ENCODE measurements around the gene EFCAB6.

Gene EFCAB6

DNA sequence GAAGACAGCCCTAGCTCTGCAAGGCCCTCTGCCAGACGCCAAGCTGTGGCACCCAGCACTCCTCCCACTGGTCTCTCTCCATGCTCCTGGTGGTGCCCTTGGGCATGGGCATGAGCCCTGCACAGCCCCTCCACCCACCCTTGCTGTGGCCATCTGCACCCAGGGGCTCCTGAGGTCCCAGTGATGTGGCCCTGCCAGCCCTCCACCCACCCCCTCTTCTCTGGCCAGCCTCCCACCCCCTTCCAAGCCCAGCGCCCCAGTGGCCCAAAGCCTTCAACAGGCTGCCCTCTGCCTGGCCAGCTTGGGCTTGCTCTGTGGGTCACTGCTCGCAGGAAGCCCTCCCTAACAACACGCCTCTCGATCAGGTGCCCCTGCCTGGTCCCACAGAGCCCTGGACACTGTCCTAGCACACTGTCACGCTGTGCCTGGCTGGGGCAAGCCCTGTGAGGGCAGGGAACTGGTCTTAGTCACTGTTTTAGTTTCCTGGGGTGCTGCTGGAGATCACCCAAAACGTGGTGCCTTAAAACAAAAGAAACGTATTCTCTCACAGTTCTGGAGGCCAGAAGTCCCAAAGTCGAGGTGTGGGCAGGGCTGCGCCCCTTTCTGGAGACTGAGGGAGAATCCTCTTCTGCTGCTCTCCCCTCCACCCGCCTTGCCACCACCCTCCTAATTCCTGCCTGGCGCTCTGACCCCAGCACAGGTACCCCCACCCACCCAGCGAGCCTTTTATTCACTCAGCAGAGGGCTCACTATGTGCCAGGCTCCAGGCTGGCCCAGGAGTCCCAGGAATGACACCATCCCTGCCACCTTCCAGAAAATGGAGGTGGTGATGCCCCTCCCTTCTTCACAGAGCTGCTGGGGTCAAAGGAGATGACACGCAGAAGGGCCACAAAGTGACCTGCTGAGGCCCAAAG, 35.5 kb upstream of the EFCAB6 start:
- DNase-seq = no peak

DNA sequence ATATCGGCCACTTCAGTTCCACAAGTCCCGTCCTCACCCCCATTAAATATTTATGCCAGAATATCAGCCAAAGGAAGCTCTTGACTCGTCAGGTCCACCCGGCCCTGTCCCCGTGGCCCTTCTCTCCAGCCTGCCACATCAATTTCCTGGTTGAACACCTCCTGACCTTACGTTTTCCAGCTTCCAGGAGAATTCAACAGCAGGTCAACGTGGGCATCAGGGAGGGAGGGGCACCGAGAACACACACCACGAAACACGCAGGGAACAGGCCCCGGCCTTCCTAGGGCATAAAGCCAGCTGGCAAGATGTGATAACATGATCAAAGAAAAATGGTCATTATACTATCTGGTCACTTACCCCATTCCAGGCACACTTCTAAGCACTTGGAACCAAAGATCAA, 34.9 kb upstream of the EFCAB6 start:
- no peak for DNase-seq

DNA sequence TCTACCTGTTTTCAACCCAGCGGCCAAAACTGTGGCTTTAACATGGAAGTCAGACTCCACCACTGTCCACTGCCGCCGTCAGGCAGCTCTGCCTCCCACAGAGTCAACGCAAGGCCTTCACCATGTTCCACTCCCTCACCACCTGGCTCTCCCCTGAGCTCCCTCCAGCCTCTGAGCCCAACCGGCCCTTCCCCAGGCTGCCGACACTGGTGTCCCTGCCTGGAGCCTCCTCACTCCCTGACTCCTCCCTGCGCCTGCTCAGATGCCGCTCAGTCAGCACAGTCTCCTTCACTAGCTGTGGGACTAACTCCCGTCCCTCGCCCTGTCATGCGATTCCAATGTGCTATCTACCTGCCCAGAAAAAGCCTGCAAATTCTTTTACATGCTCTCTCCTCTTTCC, 33.9 kb upstream of the EFCAB6 start:
- DNase-seq = no peak

DNA sequence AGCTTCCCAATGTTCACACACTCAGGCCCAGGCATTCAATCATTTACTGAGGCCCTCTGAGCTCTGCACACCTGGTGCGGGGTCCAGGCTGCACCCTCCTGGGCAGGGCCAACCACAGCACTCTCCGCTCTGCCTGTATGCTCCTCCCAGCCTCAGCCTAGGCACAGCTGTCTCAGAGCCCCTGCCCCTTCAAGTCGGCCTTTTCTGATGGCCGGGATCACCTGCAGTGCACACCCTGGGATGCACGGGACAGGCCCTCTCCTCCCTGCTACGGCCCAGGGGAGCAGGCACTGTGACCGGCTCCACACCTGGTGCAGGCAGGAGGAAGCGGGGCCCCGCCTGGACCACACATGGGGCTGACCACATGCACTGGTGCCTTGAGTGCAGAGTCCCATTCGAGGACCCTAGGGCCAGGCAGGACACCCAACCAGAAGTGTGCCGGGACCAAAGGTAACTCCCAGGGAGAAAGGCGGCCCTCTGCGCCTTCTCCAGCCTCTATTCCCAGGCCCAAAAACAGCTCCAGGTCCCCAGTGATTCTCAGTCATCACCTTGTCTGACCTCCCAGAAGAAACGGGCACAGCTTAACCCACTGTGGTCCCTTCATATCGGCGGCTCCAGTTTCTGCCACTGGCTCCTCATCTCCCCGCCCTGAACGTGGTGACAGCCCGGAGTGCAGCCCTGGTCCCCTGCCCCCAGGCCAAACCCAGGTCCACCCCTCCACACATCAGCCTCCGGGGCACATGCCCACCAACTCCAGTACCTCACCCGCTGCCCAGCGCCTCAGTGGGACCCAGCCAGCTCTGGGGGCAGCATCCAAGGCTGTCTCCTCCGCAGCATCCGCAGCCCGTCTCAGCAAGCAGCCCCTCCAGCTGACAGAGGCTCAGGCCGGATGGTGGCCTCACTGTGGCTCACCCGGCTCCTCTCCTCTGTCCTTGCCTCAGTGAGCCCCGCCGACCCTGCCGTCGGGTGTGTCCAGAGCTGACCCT, 32.7 kb upstream of the EFCAB6 start:
- DNase-seq = no peak

DNA sequence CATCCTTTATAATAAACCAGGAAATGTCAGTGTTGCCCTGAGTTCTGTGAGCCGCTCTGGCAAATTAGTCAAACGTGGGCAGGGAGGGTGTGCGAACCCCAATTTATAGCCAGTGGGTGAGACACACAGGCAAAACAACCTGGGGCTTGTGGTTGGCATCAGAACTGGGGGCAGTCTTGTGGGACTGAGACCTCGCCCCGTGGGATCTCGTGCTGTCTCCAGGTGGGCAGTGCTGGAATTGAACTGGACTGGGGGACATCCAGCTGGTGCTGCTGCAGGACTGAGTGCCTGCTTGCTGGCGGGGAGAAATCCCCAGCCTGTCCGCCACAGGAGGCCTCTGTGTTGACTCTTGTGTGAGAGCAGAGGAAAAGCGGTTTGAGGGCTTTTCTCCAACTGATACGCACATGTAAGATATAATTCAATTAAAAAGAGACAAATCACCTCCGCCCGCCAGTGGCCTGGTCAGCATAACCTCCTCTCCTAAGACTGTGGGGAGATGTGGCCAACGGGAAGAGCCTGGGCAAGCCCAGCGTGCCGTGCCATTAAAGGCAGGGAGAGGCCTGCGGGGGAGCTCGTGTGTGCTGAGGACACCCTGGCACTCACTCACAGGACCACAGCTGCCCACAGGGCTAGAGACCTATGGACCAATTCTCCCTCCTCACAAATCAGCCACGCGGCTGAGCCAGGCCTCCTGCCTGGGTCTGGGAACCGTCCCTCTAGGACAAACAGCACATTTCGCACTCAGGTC, 31.9 kb upstream of the EFCAB6 start:
- no peak for DNase-seq

DNA sequence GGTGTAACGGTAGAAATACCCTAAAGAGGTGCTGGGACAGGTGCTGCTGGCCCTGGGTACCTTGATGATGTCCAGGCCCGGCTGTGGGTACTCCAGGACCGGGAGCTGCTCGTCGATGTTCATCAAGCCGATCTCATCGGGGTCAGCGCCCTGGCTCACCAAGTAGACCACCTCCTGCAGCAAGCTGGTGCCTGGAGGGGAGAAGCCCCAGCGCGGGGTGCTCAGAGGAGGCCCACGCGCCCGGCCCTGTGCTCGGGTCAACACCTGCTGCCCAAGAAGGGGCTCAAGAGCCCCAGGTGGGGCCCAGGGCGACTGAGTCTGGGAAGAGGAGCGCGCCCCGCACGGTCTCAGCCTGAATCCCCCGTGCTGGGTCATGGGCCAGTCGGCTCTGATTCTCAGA, 29.6 kb upstream of the EFCAB6 start:
- DNase-seq = no peak

DNA sequence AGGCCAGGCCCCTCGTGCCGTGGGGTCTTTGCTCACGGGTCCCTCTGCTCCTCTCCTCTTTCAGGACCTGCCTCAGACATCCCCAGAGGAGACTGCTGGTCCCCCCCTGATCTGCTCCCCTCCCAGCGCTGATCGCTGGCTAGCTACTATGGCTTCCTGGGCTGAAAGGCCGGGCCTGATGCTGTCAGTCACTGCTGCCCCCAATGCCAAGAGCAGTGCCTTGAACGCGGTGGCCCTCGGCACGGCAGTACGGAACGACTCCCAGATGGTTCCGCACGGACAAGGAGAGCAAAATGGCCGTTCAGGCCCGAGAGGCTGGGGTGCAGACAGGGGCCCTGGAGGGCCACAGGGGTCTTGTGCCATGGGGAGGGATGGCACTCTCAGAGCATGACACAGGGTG, 28.7 kb upstream of the EFCAB6 start:
- DNase-seq = no peak

DNA sequence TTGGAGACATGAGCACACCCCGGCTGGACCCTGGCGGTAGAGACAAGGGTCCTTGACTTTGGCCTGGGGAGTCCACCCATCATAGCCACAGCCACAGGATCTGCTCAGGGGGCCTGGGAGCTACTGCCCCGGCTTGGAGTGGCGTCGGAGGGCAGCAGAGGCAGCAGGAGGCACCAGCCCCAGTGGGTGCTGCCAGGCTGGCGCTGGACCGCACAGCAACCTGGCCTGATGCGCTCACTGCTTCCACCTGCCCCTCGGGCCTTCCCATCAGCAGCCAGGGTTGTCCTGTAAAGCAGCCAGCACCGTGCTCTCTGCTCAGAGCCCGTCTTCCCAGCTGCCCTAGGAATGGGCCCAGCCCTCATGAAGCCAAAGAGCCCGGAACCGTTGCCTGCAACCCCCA, 28.3 kb upstream of the EFCAB6 start:
- DNase-seq = no peak

DNA sequence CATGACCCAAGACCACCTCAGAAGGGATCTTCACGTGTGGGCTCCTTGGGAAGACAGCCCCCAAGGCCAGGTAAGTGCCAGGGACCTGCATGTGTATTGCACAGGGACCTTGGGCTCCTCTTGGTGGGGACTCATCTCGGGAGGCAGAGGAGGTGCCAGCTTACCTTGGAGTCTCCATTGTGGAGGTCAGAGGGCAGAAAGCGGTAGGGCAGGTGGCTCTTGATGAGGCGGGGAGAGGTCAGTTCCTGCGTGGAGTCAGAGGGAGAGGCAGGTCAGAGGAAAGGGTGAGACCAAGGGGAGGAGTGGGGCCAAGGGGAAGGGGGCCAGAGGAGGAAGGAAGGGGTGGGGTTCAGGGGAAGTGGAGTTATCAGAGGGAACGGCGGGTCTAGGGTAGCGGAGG, 27.7 kb upstream of the EFCAB6 start:
- no peak for DNase-seq

DNA sequence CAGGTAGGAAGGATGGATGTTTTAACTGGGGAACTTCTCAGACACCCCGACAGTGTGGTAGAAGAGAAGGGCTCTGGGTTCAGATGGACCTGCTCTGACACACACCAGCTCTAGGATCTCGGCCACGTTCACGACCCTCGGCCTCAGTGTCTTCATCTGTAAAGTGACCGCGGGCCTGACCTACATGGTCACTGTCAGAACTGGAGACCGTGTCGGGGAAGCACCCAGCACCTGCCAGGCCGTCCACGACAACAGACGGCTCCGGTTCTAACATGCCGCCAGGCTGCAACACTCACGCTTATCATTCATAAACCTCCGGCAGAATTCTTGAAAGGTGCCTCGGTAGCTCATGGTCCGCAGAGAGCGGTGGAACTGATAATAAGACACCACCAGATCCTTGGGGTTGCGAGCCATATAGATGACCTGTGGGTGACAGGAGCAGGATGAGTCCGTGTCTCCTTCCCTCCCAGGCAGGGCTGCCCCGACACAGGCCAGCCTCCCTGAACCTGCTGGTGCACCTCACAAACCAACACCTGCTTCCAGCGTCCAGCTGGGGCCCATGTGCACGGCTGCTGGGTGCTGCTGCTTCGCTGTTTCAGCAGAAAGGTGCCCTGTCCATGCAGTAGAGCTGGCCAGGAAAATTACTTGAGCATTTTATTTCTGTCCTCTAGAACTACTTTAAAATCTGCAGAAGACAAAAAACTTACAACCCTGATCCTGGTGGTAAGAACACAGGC, 26.6 kb upstream of the EFCAB6 start:
- DNase-seq = no peak

DNA sequence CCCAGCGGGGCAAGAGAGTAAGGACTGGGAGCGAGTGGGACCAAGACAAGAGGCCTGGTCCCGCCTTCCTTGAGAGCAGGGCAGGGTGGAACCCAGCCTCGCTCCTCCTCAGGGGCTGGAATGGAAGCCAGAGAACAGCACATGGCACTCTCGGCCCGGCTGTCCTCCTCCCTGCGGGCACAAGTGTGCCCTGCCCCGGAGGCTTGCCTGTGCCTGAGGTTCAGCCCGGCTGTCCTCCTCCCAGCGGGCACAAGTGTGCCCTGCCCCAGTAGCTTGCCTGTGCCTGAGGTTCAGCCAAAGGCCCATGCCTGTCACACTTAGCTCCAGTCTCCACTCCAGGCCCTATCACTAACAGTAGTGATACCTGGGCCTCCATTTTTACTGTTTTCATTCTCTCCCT, 26.1 kb upstream of the EFCAB6 start:
- DNase-seq = no peak

DNA sequence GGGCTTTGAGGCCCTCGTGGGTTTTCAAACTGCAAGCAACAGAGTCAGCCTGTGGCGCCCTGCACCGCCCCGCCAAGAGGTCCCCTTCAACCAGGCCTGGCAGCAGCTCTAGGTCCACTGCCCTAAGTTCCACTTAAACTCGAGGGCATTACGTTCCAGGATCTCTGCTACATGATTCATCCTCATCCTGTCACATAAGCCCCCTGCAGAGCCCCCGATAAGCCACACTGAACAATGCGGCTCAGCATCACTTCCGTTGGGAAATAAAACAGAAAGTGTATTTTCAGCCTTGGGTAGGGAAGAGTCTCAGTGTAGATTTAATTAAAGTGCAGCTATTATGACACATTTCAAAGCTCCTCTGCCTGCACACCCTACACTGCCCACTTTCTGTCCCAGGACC, 25.6 kb upstream of the EFCAB6 start:
- DNase-seq = no peak

DNA sequence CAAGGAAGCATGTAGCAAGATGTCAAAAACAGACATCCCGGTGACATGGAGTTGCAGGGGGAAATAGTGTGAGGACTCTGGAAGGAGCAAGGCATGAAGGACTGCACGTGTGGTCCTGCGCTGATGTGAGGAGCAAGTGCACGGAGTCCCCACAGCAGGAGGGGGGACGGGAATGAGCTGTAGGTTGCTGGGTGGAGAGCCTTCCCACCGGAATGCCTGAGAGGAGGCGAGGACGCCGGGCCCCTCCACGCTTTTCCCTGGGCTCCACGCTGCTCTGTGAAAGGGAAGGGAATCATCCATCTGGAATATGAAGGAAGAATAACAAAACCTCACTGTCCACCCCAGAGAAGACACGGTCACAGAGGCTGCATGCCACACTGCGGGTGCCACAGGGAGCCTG, 23.6 kb upstream of the EFCAB6 start:
- no peak for DNase-seq

DNA sequence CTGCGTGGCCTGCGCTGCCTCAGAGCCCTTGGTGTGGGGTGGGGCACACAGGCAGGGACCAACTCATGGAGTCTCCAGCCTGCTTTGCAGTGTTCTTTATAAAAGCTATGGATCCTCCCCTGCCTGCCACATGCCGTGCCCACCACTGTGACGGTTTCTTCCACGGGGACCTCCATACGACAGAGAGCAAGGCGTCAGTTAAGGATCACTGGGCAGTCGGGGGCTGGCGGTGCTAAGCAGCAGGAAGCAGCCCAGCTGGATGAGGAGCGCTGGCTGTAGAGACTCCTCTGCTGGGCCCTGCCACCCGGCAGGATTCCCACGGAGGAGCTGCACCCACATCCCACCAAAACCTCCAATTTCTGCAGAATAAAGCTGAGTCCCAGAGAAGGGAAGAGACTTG, 23.1 kb upstream of the EFCAB6 start:
- DNase-seq = no peak

DNA sequence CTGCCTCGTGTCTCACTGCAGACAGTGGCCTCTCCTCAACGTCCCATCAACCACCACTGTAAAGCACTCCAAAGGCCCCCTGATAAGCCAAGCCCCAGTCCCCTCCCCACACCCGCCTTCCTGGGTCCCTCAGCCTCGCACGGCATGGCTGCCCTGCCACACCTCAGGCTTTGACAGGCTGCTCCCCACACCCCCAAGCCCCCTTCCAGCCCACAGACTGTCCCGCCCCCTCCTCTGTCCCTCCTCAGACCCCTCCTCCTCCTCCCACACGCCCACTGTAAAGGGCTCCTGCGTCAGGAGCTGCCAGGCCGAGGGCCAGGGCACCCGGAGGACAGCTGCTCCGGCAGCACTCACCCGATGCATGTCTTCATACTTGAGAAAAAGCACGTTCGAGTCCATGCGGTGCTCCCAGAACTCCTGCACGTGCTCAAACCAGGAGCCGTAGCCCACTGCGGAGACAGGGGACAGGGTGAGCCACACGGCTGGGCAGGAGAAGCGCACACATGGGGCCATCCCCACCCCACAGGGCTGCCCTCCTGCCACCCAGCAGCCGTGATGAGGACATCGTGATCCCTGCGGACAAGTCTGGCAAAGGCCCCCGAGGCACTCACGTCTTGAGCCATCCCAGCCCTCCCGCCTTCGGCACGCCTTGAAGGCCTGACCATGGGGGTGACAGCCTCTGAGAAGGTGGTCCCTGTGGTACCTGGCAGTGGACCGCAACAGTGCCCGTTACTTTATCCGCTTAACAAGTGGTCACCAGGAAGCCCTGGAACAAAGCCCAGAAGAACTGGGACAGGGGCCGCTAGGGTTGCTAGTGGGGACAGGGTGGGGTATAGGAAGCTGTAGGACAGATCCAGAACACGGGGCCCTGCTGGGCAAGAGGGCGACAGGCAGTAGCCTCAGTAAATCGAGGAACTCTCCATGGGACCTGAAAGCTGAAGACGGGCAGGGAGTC, 21.5 kb upstream of the EFCAB6 start:
- DNase-seq = no peak

DNA sequence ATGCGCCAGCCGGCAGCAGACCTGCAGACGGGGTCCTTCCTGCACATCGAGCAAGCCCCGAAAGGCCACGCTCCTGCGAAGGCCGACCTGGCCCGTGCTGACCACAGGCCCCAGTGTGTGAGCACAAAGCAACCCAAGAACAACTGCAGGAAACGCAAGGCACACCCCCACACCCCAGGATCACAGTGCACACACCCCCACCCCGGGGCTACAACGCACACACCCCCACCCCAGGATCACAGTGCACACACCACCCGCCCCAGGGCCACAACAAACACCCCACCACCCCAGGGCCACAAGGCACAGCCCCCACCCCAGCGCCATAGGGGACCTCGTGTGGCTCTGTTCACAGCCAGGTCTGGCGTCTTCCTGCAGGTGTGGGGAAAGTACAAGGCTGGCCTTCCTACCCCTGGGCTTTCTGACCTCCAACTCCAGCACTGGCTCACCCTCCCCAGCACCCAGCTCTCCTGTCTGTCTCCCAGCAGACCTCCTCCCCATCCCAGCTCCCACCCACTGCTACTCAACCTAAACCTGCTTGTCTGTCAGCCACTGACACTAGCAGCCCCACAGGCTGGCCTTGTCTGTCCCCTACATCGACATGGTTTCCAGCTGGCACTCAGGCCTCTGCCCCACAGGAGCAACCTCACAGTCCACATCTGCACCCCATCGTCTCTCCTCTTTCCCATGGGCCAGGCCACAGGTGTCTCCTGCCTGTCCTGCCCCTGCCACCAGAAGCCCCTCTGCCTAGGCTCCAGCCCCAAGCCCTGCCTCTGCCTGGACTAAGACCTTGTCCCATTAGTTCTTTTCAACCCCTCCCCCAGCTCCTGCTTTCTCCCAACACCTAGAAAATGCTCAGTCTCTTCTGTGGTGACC, 20.5 kb upstream of the EFCAB6 start:
- DNase-seq = no peak

DNA sequence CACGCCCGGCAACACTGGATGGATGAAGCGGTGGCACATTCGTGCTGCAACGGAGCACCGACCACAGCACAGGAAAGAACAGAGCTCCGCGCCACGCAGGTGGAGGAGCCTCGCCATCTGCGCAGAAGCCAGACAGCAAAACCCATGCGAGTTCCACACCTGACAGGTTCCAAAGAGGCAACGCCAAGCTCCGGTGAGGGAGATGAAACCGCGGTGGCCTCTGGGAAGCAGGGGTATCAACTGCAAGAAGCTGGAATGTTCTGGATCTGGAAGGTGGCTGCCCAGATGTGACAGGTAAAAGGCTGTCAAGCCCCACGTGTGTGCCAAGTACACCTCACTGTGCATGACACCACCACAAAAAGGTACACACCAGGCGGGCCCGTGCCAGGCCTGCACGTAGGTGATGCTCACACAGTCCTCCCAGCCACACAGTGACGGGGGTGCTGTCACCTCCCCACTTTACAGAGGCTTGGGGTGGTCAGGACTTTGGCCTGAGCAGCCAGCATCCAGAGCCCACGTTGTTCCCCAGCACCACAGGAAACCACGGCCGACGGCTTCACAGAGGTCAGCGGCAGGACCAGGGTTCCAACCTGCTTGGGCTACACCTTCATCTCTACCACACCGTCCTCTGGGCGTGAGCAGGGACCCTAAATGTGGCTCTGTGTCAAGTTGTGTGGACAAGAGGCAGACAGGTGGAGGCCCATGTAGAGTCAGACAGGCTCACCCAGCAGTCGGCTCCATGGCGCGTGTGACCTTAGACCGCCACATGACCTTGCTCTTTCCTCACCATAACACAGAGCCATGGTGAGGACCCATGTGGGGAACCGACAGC, 19.7 kb upstream of the EFCAB6 start:
- DNase-seq = no peak

DNA sequence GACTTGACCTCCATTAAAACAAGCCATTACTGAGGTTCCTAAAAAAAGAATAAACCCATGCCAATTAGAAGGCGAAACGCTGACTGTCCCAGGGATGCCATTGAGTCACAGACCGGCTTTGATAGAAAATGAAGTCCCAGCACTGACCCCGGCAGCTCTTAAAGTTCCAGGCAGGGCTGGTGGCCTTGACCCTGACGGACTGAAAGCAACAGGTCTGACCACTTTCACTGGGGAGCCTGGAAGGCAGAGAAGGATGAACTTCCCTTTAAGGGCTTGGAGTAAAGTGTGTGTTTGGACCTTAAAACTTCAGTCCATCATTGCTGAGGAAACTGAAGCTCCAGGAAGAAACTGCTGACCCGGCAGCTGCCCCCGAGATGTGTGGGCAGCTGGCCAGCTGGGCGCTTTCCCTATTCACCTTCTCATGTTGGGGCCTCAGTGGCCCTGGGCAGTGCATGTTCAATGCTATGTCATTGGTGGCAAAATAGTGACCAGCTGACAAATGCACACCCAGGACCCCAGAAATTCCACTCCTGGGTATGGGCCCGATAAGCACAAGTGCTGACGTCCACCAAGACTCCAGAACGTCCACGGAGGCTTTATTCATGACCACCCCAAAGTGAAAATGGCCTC, 18.9 kb upstream of the EFCAB6 start:
- no peak for DNase-seq

Measured in OCI-M1 (cell line).